ENCODE measurements around the gene ASPN. TPM values are rescaled to one million over a fixed set of nuclear protein-coding genes. Genes with fewer than 3 reads are reported as not detected.

ASPN gene
- total and polyA plus RNA-seq, 10 of the 15 experiments (the other 5 are each of a cell fraction or from before 2014, with no cell fraction given) = 0.03 to 0.47 (median 0.42) TPM; not detected in 7

DNA sequence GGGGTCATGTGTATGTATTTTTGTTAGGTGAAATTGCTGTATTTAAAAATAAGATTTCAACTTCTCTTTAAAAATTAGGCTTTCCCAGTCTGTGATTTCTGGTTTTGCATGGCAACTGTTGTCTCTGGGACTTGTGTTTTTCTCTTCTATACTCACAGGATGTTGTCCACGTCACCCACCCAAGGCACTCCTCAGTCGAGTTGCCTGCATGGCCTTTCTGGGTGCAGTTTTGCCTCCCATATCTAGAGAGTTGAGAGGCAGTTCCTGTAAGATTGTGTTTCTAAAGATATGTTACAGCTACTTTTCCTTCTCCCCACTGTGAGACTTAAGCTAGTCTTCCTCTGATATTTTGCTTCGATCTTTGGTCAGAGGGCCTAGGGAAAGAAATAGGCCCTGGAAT is 2.3 kb upstream of the ASPN start:
- Histone ChIP-seq H3K9ac (ENCODE audit: control insufficient read depth, insufficient read depth, low read length) (no peak overlapping the region), H3K4me2 (ENCODE audit: control insufficient read depth, insufficient read depth) (no peak overlapping the region), H2AFZ (ENCODE audit: control insufficient read depth, low read depth, low read length) (no peak overlapping the region), H3K9me3 (replicated peaks; ENCODE audit: control insufficient read depth, insufficient read depth, low read length) (no peaks in the 10 kb centered on the region), H3K79me2 (ENCODE audit: control insufficient read depth, insufficient read depth, low read length) (no peaks in the 10 kb centered on the region), H3K27ac (ENCODE audit: control insufficient read depth, insufficient read depth) (no peak overlapping the region), H3K4me1 (ENCODE audit: control insufficient read depth, insufficient read depth, low read length) (0 out of 2 replicates have a peak, but pooled peaks cover 4% of the 10 kb centered on the region), H3K4me3 (no peak overlapping the region), H3K27me3 (replicated peaks in 1 of 2; ENCODE audit: control insufficient read depth in 2 of 2, insufficient read depth in 2 of 2, low read length in 1 of 2) (no peaks in the 10 kb centered on the region), H3K36me3 (ENCODE audit: control insufficient read depth in 2 of 2, insufficient read depth in 2 of 2, low read length in 1 of 2) (no peaks in the 10 kb centered on the region), H4K20me1 (ENCODE audit: control insufficient read depth, insufficient read depth) (no peaks in the 10 kb centered on the region)
- no peak for ATAC-seq
- POLR2A ChIA-PET = no interaction called here
- FAIRE-seq = no peak
- intact Hi-C loops (cut with micrococcal nuclease; ENCODE audit: unreplicated experiment) = no loop called here
- SMC1A ChIA-PET (ENCODE audit: uncharacterized antibody, unreplicated experiment) = interaction anchor here (2.2 kb wide), 1 partner anchor 8 kb away, joined by 7 read pairs; no protein-coding TSS in a partner anchor
- no TSS peak for BruUV-seq (replicated peaks)
- in situ Hi-C loops (cut with MboI) = no loop called here
- no peak for DNase-seq (ENCODE audit: low read depth, low spot score)
- CTCF ChIA-PET = no interaction called here
- WGBS (ENCODE audit: insufficient coverage, insufficient replicate concordance, low lambda C conversion rate, missing lambda C conversion rate) = 93% methylated on average over 3 of the region's 3 CpGs
- RAD21 ChIA-PET (ENCODE audit: unreplicated experiment) = no interaction called here
- no peak for TF ChIP-seq RCOR1 (conservative IDR thresholded peaks at IDR 0.05; ENCODE audit: low read depth, low read length)
- no peak for TF ChIP-seq POLR2AphosphoS2 (IDR thresholded peaks at IDR 0.05; ENCODE audit: low read depth, low read length)
- TF ChIP-seq FOXK2 (IDR thresholded peaks at IDR 0.05) = no peak
- TF ChIP-seq, protein P1, sequence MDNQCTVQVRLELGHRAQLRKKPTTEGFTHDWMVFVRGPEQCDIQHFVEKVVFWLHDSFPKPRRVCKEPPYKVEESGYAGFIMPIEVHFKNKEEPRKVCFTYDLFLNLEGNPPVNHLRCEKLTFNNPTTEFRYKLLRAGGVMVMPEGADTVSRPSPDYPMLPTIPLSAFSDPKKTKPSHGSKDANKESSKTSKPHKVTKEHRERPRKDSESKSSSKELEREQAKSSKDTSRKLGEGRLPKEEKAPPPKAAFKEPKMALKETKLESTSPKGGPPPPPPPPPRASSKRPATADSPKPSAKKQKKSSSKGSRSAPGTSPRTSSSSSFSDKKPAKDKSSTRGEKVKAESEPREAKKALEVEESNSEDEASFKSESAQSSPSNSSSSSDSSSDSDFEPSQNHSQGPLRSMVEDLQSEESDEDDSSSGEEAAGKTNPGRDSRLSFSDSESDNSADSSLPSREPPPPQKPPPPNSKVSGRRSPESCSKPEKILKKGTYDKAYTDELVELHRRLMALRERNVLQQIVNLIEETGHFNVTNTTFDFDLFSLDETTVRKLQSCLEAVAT (IDR thresholded peaks at IDR 0.05) = no peak
- no peak for TF ChIP-seq GABPA (IDR thresholded peaks at IDR 0.05; ENCODE audit: low read depth)
- TF ChIP-seq NRF1 (conservative IDR thresholded peaks at IDR 0.05; ENCODE audit: low read depth, low read length) = no peak
- TF ChIP-seq EP300 (IDR thresholded peaks at IDR 0.05; ENCODE audit: borderline replicate concordance in 1 of 2, control insufficient read depth in 1 of 2, low read depth in 2 of 2, low read length in 2 of 2) = no peak
- TF ChIP-seq, protein P2, sequence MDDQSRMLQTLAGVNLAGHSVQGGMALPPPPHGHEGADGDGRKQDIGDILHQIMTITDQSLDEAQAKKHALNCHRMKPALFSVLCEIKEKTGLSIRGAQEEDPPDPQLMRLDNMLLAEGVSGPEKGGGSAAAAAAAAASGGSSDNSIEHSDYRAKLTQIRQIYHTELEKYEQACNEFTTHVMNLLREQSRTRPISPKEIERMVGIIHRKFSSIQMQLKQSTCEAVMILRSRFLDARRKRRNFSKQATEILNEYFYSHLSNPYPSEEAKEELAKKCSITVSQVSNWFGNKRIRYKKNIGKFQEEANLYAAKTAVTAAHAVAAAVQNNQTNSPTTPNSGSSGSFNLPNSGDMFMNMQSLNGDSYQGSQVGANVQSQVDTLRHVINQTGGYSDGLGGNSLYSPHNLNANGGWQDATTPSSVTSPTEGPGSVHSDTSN (IDR thresholded peaks at IDR 0.05; ENCODE audit: insufficient replicate concordance, low read depth, low read length) = no peak
- no peak for TF ChIP-seq MYC (IDR thresholded peaks at IDR 0.05; ENCODE audit: insufficient read depth, insufficient read length, insufficient replicate concordance, low read length, severe bottlenecking)
- TF ChIP-seq MTA3 (IDR thresholded peaks at IDR 0.05; ENCODE audit: borderline replicate concordance, low read length) = no peak
- TF ChIP-seq NR2C1 (IDR thresholded peaks at IDR 0.05) = no peak
- no peak for TF ChIP-seq NFYB (IDR thresholded peaks at IDR 0.05; ENCODE audit: insufficient read depth, low read depth, low read length)
- TF ChIP-seq, protein P3, sequence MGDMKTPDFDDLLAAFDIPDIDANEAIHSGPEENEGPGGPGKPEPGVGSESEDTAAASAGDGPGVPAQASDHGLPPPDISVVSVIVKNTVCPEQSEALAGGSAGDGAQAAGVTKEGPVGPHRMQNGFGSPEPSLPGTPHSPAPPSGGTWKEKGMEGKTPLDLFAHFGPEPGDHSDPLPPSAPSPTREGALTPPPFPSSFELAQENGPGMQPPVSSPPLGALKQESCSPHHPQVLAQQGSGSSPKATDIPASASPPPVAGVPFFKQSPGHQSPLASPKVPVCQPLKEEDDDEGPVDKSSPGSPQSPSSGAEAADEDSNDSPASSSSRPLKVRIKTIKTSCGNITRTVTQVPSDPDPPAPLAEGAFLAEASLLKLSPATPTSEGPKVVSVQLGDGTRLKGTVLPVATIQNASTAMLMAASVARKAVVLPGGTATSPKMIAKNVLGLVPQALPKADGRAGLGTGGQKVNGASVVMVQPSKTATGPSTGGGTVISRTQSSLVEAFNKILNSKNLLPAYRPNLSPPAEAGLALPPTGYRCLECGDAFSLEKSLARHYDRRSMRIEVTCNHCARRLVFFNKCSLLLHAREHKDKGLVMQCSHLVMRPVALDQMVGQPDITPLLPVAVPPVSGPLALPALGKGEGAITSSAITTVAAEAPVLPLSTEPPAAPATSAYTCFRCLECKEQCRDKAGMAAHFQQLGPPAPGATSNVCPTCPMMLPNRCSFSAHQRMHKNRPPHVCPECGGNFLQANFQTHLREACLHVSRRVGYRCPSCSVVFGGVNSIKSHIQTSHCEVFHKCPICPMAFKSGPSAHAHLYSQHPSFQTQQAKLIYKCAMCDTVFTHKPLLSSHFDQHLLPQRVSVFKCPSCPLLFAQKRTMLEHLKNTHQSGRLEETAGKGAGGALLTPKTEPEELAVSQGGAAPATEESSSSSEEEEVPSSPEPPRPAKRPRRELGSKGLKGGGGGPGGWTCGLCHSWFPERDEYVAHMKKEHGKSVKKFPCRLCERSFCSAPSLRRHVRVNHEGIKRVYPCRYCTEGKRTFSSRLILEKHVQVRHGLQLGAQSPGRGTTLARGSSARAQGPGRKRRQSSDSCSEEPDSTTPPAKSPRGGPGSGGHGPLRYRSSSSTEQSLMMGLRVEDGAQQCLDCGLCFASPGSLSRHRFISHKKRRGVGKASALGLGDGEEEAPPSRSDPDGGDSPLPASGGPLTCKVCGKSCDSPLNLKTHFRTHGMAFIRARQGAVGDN (IDR thresholded peaks at IDR 0.05) = no peak
- no peak for TF ChIP-seq MEF2B (IDR thresholded peaks at IDR 0.05; ENCODE audit: partially characterized antibody, poor library complexity, severe bottlenecking)
- TF ChIP-seq, protein P4, sequence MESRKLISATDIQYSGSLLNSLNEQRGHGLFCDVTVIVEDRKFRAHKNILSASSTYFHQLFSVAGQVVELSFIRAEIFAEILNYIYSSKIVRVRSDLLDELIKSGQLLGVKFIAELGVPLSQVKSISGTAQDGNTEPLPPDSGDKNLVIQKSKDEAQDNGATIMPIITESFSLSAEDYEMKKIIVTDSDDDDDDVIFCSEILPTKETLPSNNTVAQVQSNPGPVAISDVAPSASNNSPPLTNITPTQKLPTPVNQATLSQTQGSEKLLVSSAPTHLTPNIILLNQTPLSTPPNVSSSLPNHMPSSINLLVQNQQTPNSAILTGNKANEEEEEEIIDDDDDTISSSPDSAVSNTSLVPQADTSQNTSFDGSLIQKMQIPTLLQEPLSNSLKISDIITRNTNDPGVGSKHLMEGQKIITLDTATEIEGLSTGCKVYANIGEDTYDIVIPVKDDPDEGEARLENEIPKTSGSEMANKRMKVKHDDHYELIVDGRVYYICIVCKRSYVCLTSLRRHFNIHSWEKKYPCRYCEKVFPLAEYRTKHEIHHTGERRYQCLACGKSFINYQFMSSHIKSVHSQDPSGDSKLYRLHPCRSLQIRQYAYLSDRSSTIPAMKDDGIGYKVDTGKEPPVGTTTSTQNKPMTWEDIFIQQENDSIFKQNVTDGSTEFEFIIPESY (IDR thresholded peaks at IDR 0.05) = no peak
- no peak for TF ChIP-seq RFX5 (IDR thresholded peaks at IDR 0.05; ENCODE audit: low read depth, low read length)

All from GM12878 (cell line).